ENCODE data around the gene EGFL6.
"Not testable (repeated sequence)": the region's sequence is repeated elsewhere in the genome, so short reads cannot be mapped to it uniquely, and the experiment has no call there.

DNA sequence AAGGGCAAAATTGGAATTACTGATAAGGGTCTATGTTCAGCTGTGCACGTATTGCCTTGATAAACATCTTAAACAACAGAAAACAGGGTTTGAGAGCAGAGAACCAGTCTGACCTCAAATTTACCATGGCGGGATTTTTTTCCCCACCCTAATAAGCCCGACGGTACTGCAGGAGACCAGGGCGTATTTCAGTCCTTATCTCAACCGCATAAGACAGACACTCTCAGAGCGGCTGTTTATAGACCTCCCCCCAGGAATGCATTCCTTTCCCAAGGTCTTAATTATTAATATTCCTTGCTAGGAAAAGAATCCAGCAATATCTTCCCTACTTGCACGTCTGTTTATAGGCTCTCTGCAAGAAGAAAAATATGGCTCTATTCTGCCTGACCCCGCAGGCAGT is 67.8 kb downstream of the EGFL6 start:
- TF ChIP-seq CREB1 (IDR thresholded peaks at IDR 0.05; ENCODE audit: low read depth); SP1 (IDR thresholded peaks at IDR 0.05; ENCODE audit: low read depth, low read length): not testable (repeated sequence)
- TF ChIP-seq, protein P1, sequence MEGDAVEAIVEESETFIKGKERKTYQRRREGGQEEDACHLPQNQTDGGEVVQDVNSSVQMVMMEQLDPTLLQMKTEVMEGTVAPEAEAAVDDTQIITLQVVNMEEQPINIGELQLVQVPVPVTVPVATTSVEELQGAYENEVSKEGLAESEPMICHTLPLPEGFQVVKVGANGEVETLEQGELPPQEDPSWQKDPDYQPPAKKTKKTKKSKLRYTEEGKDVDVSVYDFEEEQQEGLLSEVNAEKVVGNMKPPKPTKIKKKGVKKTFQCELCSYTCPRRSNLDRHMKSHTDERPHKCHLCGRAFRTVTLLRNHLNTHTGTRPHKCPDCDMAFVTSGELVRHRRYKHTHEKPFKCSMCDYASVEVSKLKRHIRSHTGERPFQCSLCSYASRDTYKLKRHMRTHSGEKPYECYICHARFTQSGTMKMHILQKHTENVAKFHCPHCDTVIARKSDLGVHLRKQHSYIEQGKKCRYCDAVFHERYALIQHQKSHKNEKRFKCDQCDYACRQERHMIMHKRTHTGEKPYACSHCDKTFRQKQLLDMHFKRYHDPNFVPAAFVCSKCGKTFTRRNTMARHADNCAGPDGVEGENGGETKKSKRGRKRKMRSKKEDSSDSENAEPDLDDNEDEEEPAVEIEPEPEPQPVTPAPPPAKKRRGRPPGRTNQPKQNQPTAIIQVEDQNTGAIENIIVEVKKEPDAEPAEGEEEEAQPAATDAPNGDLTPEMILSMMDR (IDR thresholded peaks at IDR 0.05 in 2 of 3, conservative IDR thresholded peaks at IDR 0.05 in 1 of 3; ENCODE audit: control insufficient read depth in 2 of 3, extremely low read depth in 1 of 3, insufficient read depth in 1 of 3, low read depth in 3 of 3, low read length in 3 of 3) = not testable (repeated sequence)
- TF ChIP-seq, protein P2, sequence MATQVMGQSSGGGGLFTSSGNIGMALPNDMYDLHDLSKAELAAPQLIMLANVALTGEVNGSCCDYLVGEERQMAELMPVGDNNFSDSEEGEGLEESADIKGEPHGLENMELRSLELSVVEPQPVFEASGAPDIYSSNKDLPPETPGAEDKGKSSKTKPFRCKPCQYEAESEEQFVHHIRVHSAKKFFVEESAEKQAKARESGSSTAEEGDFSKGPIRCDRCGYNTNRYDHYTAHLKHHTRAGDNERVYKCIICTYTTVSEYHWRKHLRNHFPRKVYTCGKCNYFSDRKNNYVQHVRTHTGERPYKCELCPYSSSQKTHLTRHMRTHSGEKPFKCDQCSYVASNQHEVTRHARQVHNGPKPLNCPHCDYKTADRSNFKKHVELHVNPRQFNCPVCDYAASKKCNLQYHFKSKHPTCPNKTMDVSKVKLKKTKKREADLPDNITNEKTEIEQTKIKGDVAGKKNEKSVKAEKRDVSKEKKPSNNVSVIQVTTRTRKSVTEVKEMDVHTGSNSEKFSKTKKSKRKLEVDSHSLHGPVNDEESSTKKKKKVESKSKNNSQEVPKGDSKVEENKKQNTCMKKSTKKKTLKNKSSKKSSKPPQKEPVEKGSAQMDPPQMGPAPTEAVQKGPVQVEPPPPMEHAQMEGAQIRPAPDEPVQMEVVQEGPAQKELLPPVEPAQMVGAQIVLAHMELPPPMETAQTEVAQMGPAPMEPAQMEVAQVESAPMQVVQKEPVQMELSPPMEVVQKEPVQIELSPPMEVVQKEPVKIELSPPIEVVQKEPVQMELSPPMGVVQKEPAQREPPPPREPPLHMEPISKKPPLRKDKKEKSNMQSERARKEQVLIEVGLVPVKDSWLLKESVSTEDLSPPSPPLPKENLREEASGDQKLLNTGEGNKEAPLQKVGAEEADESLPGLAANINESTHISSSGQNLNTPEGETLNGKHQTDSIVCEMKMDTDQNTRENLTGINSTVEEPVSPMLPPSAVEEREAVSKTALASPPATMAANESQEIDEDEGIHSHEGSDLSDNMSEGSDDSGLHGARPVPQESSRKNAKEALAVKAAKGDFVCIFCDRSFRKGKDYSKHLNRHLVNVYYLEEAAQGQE (IDR thresholded peaks at IDR 0.05; ENCODE audit: low read depth, low read length) = not testable (repeated sequence)
